ENCODE data around the gene ERGIC3. TPM values are rescaled to one million over a fixed set of nuclear protein-coding genes. Genes with fewer than 3 reads are reported as not detected.
"Not testable (repeated sequence)": the region's sequence is repeated elsewhere in the genome, so short reads cannot be mapped to it uniquely, and the experiment has no call there.

ERGIC3 gene
- total RNA-seq, 1 experiment from 2014 or later: 392 TPM

GRCh38 chr20:35514371-35514932 is 27.4 kb upstream of the ERGIC3 start:
- Mint-ChIP-seq H3K9me3 (ENCODE audit: low read depth, unreplicated experiment) (no peaks in the 10 kb centered on the region), H3K4me3 (ENCODE audit: low read depth, unreplicated experiment) (no peak overlapping the region), H3K27ac (ENCODE audit: unreplicated experiment) (no peak overlapping the region), H3K36me3 (ENCODE audit: insufficient read depth, unreplicated experiment) (peaks cover 19% of the 10 kb centered on the region), H3K4me1 (ENCODE audit: low read depth, unreplicated experiment) (peaks cover 20% of the 10 kb centered on the region), H3K27me3 (ENCODE audit: unreplicated experiment) (no peaks in the 10 kb centered on the region)
- intact Hi-C loops (cut with micrococcal nuclease; ENCODE audit: unreplicated experiment): loop anchor here (5.0 to 10.0 kb wide), 2 partner anchors 150 to 183 kb away; partner anchors contain the start of genes CPNE1, NFS1, RBM12 and ROMO1
- no peak for DNase-seq
- CTCF ChIA-PET: interaction anchor here (0.6 kb wide), 1 partner anchor 20 kb away, joined by 3 read pairs; no protein-coding TSS in a partner anchor
- TF ChIP-seq, protein P1, sequence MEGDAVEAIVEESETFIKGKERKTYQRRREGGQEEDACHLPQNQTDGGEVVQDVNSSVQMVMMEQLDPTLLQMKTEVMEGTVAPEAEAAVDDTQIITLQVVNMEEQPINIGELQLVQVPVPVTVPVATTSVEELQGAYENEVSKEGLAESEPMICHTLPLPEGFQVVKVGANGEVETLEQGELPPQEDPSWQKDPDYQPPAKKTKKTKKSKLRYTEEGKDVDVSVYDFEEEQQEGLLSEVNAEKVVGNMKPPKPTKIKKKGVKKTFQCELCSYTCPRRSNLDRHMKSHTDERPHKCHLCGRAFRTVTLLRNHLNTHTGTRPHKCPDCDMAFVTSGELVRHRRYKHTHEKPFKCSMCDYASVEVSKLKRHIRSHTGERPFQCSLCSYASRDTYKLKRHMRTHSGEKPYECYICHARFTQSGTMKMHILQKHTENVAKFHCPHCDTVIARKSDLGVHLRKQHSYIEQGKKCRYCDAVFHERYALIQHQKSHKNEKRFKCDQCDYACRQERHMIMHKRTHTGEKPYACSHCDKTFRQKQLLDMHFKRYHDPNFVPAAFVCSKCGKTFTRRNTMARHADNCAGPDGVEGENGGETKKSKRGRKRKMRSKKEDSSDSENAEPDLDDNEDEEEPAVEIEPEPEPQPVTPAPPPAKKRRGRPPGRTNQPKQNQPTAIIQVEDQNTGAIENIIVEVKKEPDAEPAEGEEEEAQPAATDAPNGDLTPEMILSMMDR (IDR thresholded peaks at IDR 0.05; ENCODE audit: unreplicated experiment): no peak
- BruUV-seq (replicated peaks): no TSS peak

- H3K27me3 Mint-ChIP-seq (ENCODE audit: unreplicated experiment): no peaks in the 10 kb centered on the region
- peaks cover 20% of the 10 kb centered on the region for H3K4me1 Mint-ChIP-seq (ENCODE audit: low read depth, unreplicated experiment)
- DNase-seq: no peak
- no peaks in the 10 kb centered on the region for H3K9me3 Mint-ChIP-seq (ENCODE audit: low read depth, unreplicated experiment)
- no peak overlapping the region for H3K27ac Mint-ChIP-seq (ENCODE audit: unreplicated experiment)
- CTCF ChIA-PET: interaction anchor here (0.6 to 2.4 kb wide), 4 partner anchors 11 to 104 kb away, joined by 3 to 10 read pairs (median 5); no protein-coding TSS in a partner anchor
- no peak overlapping the region for H3K4me3 Mint-ChIP-seq (ENCODE audit: low read depth, unreplicated experiment)
- intact Hi-C loops (cut with micrococcal nuclease; ENCODE audit: unreplicated experiment): loop anchor here (5.0 to 10.0 kb wide), 2 partner anchors 102 to 149 kb away; partner anchors contain the start of genes CPNE1, RBM12 and SPAG4
- H3K36me3 Mint-ChIP-seq (ENCODE audit: insufficient read depth, unreplicated experiment): peaks cover 19% of the 10 kb centered on the region
- no TSS peak for BruUV-seq (replicated peaks)
- TF ChIP-seq, protein P1 (IDR thresholded peaks at IDR 0.05; ENCODE audit: unreplicated experiment): no peak
Observed at GRCh38 chr20:35515341-35515740, 26.5 kb upstream of the ERGIC3 start.

- H3K27ac Mint-ChIP-seq (ENCODE audit: unreplicated experiment): peak overlapping the region; percentile 11
- H3K4me3 Mint-ChIP-seq (ENCODE audit: low read depth, unreplicated experiment): no peak overlapping the region
- CTCF ChIA-PET: interaction anchor here (0.7 to 2.4 kb wide), 4 partner anchors 12 to 192 kb away, joined by 3 to 10 read pairs (median 5); no protein-coding TSS in a partner anchor
- TF ChIP-seq, protein P1 (IDR thresholded peaks at IDR 0.05; ENCODE audit: unreplicated experiment): no peak
- peaks cover under 1% of the 10 kb centered on the region for H3K9me3 Mint-ChIP-seq (ENCODE audit: low read depth, unreplicated experiment)
- peak; percentile 64 for DNase-seq
- no TSS peak for BruUV-seq (replicated peaks)
- H3K4me1 Mint-ChIP-seq (ENCODE audit: low read depth, unreplicated experiment): peaks cover 20% of the 10 kb centered on the region
- intact Hi-C loops (cut with micrococcal nuclease; ENCODE audit: unreplicated experiment): loop anchor here (5.0 to 10.0 kb wide), 2 partner anchors 101 to 149 kb away; partner anchors contain the start of genes CPNE1, RBM12 and SPAG4
- peaks cover 19% of the 10 kb centered on the region for H3K36me3 Mint-ChIP-seq (ENCODE audit: insufficient read depth, unreplicated experiment)
- H3K27me3 Mint-ChIP-seq (ENCODE audit: unreplicated experiment): no peaks in the 10 kb centered on the region
Observed at GRCh38 chr20:35515949-35516645, 25.8 kb upstream of the ERGIC3 start.

DNA sequence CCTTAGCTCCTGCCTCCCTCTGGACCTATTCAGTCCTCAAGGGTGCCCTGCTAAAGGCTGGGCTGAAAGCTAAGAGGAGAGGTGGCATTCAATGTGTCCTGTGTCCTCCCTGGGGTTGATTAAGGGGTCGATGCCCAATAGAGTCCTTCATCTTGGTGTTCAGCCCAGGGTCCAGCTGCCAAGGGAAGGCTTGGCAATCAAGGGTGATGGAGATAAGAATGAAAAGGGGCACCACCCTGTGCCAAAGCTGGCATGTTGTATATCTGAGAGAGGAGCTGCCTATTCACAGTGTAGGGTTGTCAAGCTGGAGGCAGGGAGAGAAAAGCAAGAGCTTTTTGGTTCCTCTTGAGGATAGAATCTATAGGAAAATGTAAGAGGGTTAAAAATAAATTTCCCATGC is 24.8 kb upstream of the ERGIC3 start:
- intact Hi-C loops (cut with micrococcal nuclease; ENCODE audit: unreplicated experiment): loop anchor here (5.0 to 10.0 kb wide), 2 partner anchors 100 to 148 kb away; partner anchors contain the start of genes CPNE1, RBM12 and SPAG4
- H3K36me3 Mint-ChIP-seq (ENCODE audit: insufficient read depth, unreplicated experiment): peaks cover 9% of the 10 kb centered on the region
- no peaks in the 10 kb centered on the region for H3K27me3 Mint-ChIP-seq (ENCODE audit: unreplicated experiment)
- H3K27ac Mint-ChIP-seq (ENCODE audit: unreplicated experiment): no peak overlapping the region
- BruUV-seq (replicated peaks): no TSS peak
- DNase-seq: no peak
- CTCF ChIA-PET: interaction anchor here (0.6 to 2.4 kb wide), 4 partner anchors 54 to 102 kb away, joined by 3 to 10 read pairs (median 7); no protein-coding TSS in a partner anchor
- H3K4me1 Mint-ChIP-seq (ENCODE audit: low read depth, unreplicated experiment): peaks cover 20% of the 10 kb centered on the region
- no peak overlapping the region for H3K4me3 Mint-ChIP-seq (ENCODE audit: low read depth, unreplicated experiment)
- TF ChIP-seq, protein P1 (IDR thresholded peaks at IDR 0.05; ENCODE audit: unreplicated experiment): no peak
- peaks cover 4% of the 10 kb centered on the region for H3K9me3 Mint-ChIP-seq (ENCODE audit: low read depth, unreplicated experiment)

DNA sequence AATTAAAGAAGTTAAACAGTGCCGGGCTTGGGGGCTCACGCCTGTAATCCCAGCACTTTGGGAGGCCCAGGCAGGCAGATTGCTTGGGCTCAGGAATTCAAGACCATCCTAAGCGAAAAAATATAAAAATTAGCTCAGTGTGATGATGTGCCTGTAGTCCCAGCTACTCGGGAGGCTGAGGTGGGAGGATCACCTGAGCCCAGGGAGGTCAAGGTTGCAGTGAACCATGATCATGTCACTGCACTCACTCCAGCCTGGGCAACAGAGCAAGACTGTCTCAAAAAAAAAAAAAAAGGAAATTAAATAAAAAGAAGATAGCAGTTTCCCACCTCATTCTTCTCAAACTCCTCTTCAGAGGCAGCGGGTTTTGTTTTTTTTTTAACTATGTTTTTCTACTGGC is 24.1 kb upstream of the ERGIC3 start:
- intact Hi-C loops (cut with micrococcal nuclease; ENCODE audit: unreplicated experiment): loop anchor here (5.0 to 10.0 kb wide), 2 partner anchors 100 to 147 kb away; partner anchors contain the start of genes CPNE1, RBM12 and SPAG4
- DNase-seq; H3K4me3 Mint-ChIP-seq (ENCODE audit: low read depth, unreplicated experiment); H3K9me3 Mint-ChIP-seq (ENCODE audit: low read depth, unreplicated experiment); H3K27me3 Mint-ChIP-seq (ENCODE audit: unreplicated experiment); BruUV-seq (replicated peaks); H3K36me3 Mint-ChIP-seq (ENCODE audit: insufficient read depth, unreplicated experiment); H3K27ac Mint-ChIP-seq (ENCODE audit: unreplicated experiment): not testable (repeated sequence)
- CTCF ChIA-PET: interaction anchor here (0.7 to 2.4 kb wide), 4 partner anchors 55 to 959 kb away, joined by 4 to 10 read pairs (median 7); partner anchors contain the start of gene MAP1LC3A
- peaks cover 20% of the 10 kb centered on the region for H3K4me1 Mint-ChIP-seq (ENCODE audit: low read depth, unreplicated experiment)

Data from Calu3 (cell line).